H7 (cell line): ENCODE data around the gene LGR4. TPM values are rescaled to one million over a fixed set of nuclear protein-coding genes. Genes with fewer than 3 reads are reported as not detected.

ENCODE experiments used
- DNase-seq: peaks from one replicate; pipeline ENCODE4 v3.0.0; 2012
- H3K27me3 ChIP-seq: 2 replicates; pipeline ENCODE4 v1.6.0; 2011; ENCODE audit warnings: mild to moderate bottlenecking, low read length; ENCODE audit not compliant: control insufficient read depth, insufficient read depth
- H3K36me3 ChIP-seq: replicated peaks from 2 replicates; pipeline ENCODE4 v1.5.1; 2011; ENCODE audit warnings: low read length; ENCODE audit not compliant: control insufficient read depth, insufficient read depth
- H3K4me3 ChIP-seq: 2 replicates; pipeline ENCODE4 v1.5.1; 2011; ENCODE audit warnings: low read depth, mild to moderate bottlenecking, control low read depth, low read length, moderate library complexity; ENCODE audit not compliant: insufficient read depth
- total RNA-seq: library from RNA; depleted of rRNA; stranded (reverse); fragments of >200 nt; shearing (Covaris generic); gene quantifications from 2 replicates; pipeline ENCODE4 v1.2.3, GENCODE V29; 2014

LGR4 gene
- total RNA-seq, 1 experiment from 2014 or later = 51.1 TPM

GRCh38 chr11:27437829-27438594, 34.6 kb downstream of the LGR4 start:
- Histone ChIP-seq H3K36me3 (no peaks in the 10 kb centered on the region), H3K27me3 (no peaks in the 10 kb centered on the region), H3K4me3 (no peak overlapping the region)
- no peak for DNase-seq

- no peaks in the 10 kb centered on the region for H3K36me3 ChIP-seq
- H3K4me3 ChIP-seq = no peak overlapping the region
- H3K27me3 ChIP-seq = no peaks in the 10 kb centered on the region
- no peak for DNase-seq
These were observed 35.7 kb downstream of the LGR4 start for GRCh38 chr11:27436916-27437315.

- H3K4me3 ChIP-seq = no peak overlapping the region
- H3K27me3 ChIP-seq = no peaks in the 10 kb centered on the region
- DNase-seq = no peak
- H3K36me3 ChIP-seq = peaks cover under 1% of the 10 kb centered on the region
These were observed 38.8 kb downstream of the LGR4 start for GRCh38 chr11:27433742-27434141.

GRCh38 chr11:27431808-27432207, 40.8 kb downstream of the LGR4 start:
- DNase-seq = no peak
- H3K36me3 ChIP-seq = peaks cover 2% of the 10 kb centered on the region
- no peak overlapping the region for H3K4me3 ChIP-seq
- no peaks in the 10 kb centered on the region for H3K27me3 ChIP-seq

GRCh38 chr11:27429761-27430393, 42.7 kb downstream of the LGR4 start:
- Histone ChIP-seq H3K36me3 (peaks cover 2% of the 10 kb centered on the region), H3K27me3 (no peaks in the 10 kb centered on the region), H3K4me3 (no peak overlapping the region)
- peak; percentile 22 for DNase-seq

- H3K4me3 ChIP-seq = no peak overlapping the region
- peaks cover 2% of the 10 kb centered on the region for H3K36me3 ChIP-seq
- no peaks in the 10 kb centered on the region for H3K27me3 ChIP-seq
- no peak for DNase-seq
These were observed 45.2 kb downstream of the LGR4 start for GRCh38 chr11:27427183-27427980.

GRCh38 chr11:27425814-27426213, 46.8 kb downstream of the LGR4 start:
- Histone ChIP-seq H3K4me3 (no peak overlapping the region), H3K27me3 (no peaks in the 10 kb centered on the region), H3K36me3 (peaks cover 2% of the 10 kb centered on the region)
- no peak for DNase-seq

GRCh38 chr11:27423125-27423524, 49.5 kb downstream of the LGR4 start:
- no peak for DNase-seq
- Histone ChIP-seq H3K27me3 (no peaks in the 10 kb centered on the region), H3K4me3 (no peak overlapping the region), H3K36me3 (no peaks in the 10 kb centered on the region)

GRCh38 chr11:27421819-27422494, 50.6 kb downstream of the LGR4 start:
- no peaks in the 10 kb centered on the region for H3K27me3 ChIP-seq
- no peaks in the 10 kb centered on the region for H3K36me3 ChIP-seq
- no peak overlapping the region for H3K4me3 ChIP-seq
- no peak for DNase-seq

- Histone ChIP-seq H3K4me3 (no peak overlapping the region), H3K27me3 (no peaks in the 10 kb centered on the region), H3K36me3 (no peaks in the 10 kb centered on the region)
- no peak for DNase-seq
These were observed 51.6 kb downstream of the LGR4 start for GRCh38 chr11:27420722-27421572.

- H3K4me3 ChIP-seq = no peak overlapping the region
- no peaks in the 10 kb centered on the region for H3K27me3 ChIP-seq
- no peaks in the 10 kb centered on the region for H3K36me3 ChIP-seq
- no peak for DNase-seq
These were observed 52.4 kb downstream of the LGR4 start for GRCh38 chr11:27420217-27420616.

- DNase-seq = no peak
- H3K4me3 ChIP-seq = no peak overlapping the region
- H3K27me3 ChIP-seq = no peaks in the 10 kb centered on the region
- no peaks in the 10 kb centered on the region for H3K36me3 ChIP-seq
These were observed 54.2 kb downstream of the LGR4 start for GRCh38 chr11:27418356-27418755.

- H3K27me3 ChIP-seq = no peaks in the 10 kb centered on the region
- no peak for DNase-seq
- H3K4me3 ChIP-seq = no peak overlapping the region
- no peaks in the 10 kb centered on the region for H3K36me3 ChIP-seq
These were observed 55.9 kb downstream of the LGR4 start for GRCh38 chr11:27416568-27417176.
